GM12878 (cell line): ENCODE results near the gene CERCAM. TPM values are rescaled to one million over a fixed set of nuclear protein-coding genes. Genes with fewer than 3 reads are reported as not detected.
"Not testable (repeated sequence)": the region's sequence is repeated elsewhere in the genome, so short reads cannot be mapped to it uniquely, and the experiment has no call there.

Experiments used
- ATAC-seq: fragments of 200-7000 bp; cut with Tn5 transposase; 3 replicates; pipeline ENCODE4 v1.9.1; 2020; ENCODE audit warnings: mild to moderate bottlenecking, moderate library complexity
- BruUV-seq: library from RNA; stranded (reverse); fragments of 400-500 nt; replicated peaks from 2 replicates; lab custom pipeline; 2021; lab: Mats Ljungman, UMichigan
- CTCF ChIA-PET: fragments of 300-600 bp; sonication (Branson Sonifier 250); formaldehyde crosslinking; extraction: SDS; loops from one replicate; lab custom pipeline; 2021; ENCODE audit warnings: inconsistent platforms; lab: Yijun Ruan, JAX
- POLR2A ChIA-PET: fragments of 350-600 bp; formaldehyde crosslinking; extraction: SDS; loops from one replicate; lab custom pipeline; 2021; ENCODE audit warnings: inconsistent platforms; lab: Charles Lee
- RAD21 ChIA-PET: fragments of 300-600 bp; sonication (Branson Sonifier 250); formaldehyde crosslinking; loops from one replicate; lab custom pipeline; 2023; ENCODE audit warnings: antibody characterized with exemption; ENCODE audit not compliant: unreplicated experiment; lab: Charles Lee
- SMC1A ChIA-PET: fragments of 300-600 bp; sonication (Branson Sonifier 250); formaldehyde crosslinking; loops from one replicate; lab custom pipeline; 2023; ENCODE audit not compliant: unreplicated experiment, uncharacterized antibody; lab: Charles Lee
- DNase-seq: peaks from one replicate; pipeline ENCODE4 v3.0.0-alpha.2; 2011; ENCODE audit warnings: low read depth, low spot score
- FAIRE-seq: peaks from 3 replicates; lab custom pipeline; 2011; peaks lifted over from hg19 to GRCh38; lab: Jason Lieb, UNC
- H2AFZ ChIP-seq: 2 replicates; pipeline ENCODE4 v1.6.0; 2011; ENCODE audit warnings: low read depth, low read length, control low read depth; ENCODE audit not compliant: control insufficient read depth
- H3K27ac ChIP-seq: 2 replicates; pipeline ENCODE4 v1.5.1; 2011; ENCODE audit warnings: control low read depth; ENCODE audit not compliant: control insufficient read depth, insufficient read depth
- H3K27me3 ChIP-seq, 2 experiments: replicated peaks in 1 of 2; 2 replicates each; pipeline versions ENCODE4 v1.6.0 to v1.6.1; 2011; ENCODE audit warnings: low read length in 1 of 2; ENCODE audit not compliant: control insufficient read depth in 2 of 2, insufficient read depth in 2 of 2
- H3K36me3 ChIP-seq, 2 experiments: 2 replicates each; pipeline ENCODE4 v1.5.1; 2011; ENCODE audit warnings: low read length in 1 of 2; ENCODE audit not compliant: control insufficient read depth in 2 of 2, insufficient read depth in 2 of 2
- H3K4me1 ChIP-seq: 2 replicates; pipeline ENCODE4 v1.6.1; 2011; ENCODE audit warnings: mild to moderate bottlenecking, low read length, moderate library complexity, mixed read lengths; ENCODE audit not compliant: control insufficient read depth, insufficient read depth
- H3K4me2 ChIP-seq: 2 replicates; pipeline ENCODE4 v1.6.0; 2011; ENCODE audit warnings: control low read depth; ENCODE audit not compliant: control insufficient read depth, insufficient read depth
- H3K4me3 ChIP-seq: fragments of 200-600 bp; sonication (generic); 2 replicates; pipeline ENCODE4 v1.5.1; 2016
- H3K79me2 ChIP-seq: 2 replicates; pipeline ENCODE4 v1.6.0; 2011; ENCODE audit warnings: low read length; ENCODE audit not compliant: control insufficient read depth, insufficient read depth
- H3K9ac ChIP-seq: 2 replicates; pipeline ENCODE4 v1.8.0; 2011; ENCODE audit warnings: low read length, control low read depth, mixed read lengths; ENCODE audit not compliant: control insufficient read depth, insufficient read depth
- H3K9me3 ChIP-seq: replicated peaks from 3 replicates; pipeline ENCODE4 v1.5.1; 2011; ENCODE audit warnings: mild to moderate bottlenecking, low read length; ENCODE audit not compliant: control insufficient read depth, insufficient read depth
- H4K20me1 ChIP-seq: 2 replicates; pipeline ENCODE4 v1.6.0; 2011; ENCODE audit not compliant: control insufficient read depth, insufficient read depth
- ATF7 ChIP-seq: fragments of 450-650 bp; IDR thresholded peaks from 2 replicates; pipeline ENCODE4 v1.6.1; 2016; ENCODE audit warnings: low read depth, mild to moderate bottlenecking
- BACH1 ChIP-seq: fragments of 450-650 bp; IDR thresholded peaks from 2 replicates; pipeline ENCODE4 v1.6.1; 2017; ENCODE audit warnings: mild to moderate bottlenecking, borderline replicate concordance
- HCFC1 ChIP-seq: fragments of 150-350 bp; IDR thresholded peaks from 2 replicates; pipeline ENCODE4 v1.6.1; 2014; ENCODE audit warnings: low read length
- HDAC2 ChIP-seq: fragments of 200-600 bp; sonication (generic); IDR thresholded peaks from 2 replicates; pipeline ENCODE4 v1.6.1; 2017
- IKZF1 ChIP-seq: fragments of 450-650 bp; conservative IDR thresholded peaks from 2 replicates; pipeline ENCODE4 v1.6.1; 2017; ENCODE audit warnings: antibody characterized with exemption, mild to moderate bottlenecking
- POLR2AphosphoS5 ChIP-seq: IDR thresholded peaks from 2 replicates; pipeline ENCODE4 v1.6.1; 2011; ENCODE audit warnings: mild to moderate bottlenecking, low read length, inconsistent platforms
- RAD51 ChIP-seq: fragments of 450-650 bp; IDR thresholded peaks from 2 replicates; pipeline ENCODE4 v1.6.1; 2016; ENCODE audit warnings: moderate library complexity, mild to moderate bottlenecking, inconsistent platforms
- RB1 ChIP-seq: fragments of 450-650 bp; formaldehyde crosslinking; IDR thresholded peaks from 2 replicates; pipeline ENCODE4 v1.6.1; 2017; ENCODE audit warnings: mild to moderate bottlenecking, borderline replicate concordance
- RUNX3 ChIP-seq: IDR thresholded peaks from 2 replicates; pipeline ENCODE4 v1.6.1; 2012; ENCODE audit warnings: low read length, inconsistent platforms
- SIX5 ChIP-seq: IDR thresholded peaks from 2 replicates; pipeline ENCODE4 v1.6.1; 2011; ENCODE audit warnings: mild to moderate bottlenecking, low read depth, low read length, moderate library complexity; ENCODE audit not compliant: severe bottlenecking
- SMAD5 ChIP-seq: IDR thresholded peaks from 2 replicates; pipeline ENCODE4 v1.6.1; 2016; ENCODE audit warnings: antibody characterized with exemption, low read depth
- TAF1 ChIP-seq: IDR thresholded peaks from 2 replicates; pipeline ENCODE4 v1.6.1; 2011; ENCODE audit warnings: mild to moderate bottlenecking, low read depth, low read length, borderline replicate concordance
- TCF12 ChIP-seq: IDR thresholded peaks from 2 replicates; pipeline ENCODE4 v1.6.1; 2011; ENCODE audit warnings: low read depth, mild to moderate bottlenecking, low read length
- WRNIP1 ChIP-seq: IDR thresholded peaks from 2 replicates; pipeline ENCODE4 v1.6.1; 2011; ENCODE audit warnings: low read depth, low read length, improper control_type of control experiment, borderline replicate concordance
- WGBS: methylation state at CpG from one replicate; pipeline ENCODE4 v1.1.6; 2016; ENCODE audit warnings: low lambda C conversion rate; ENCODE audit not compliant: insufficient replicate concordance, insufficient coverage; ENCODE audit errors: missing lambda C conversion rate; 5-methylcytosine and 5-hydroxymethylcytosine counted together
- in situ Hi-C: fragments of 300-500 bp; cut with MboI; formaldehyde crosslinking; loops from 9 replicates; pipeline ENCODE4 v1.14.3; 2018; ENCODE audit warnings: mixed read lengths
- intact Hi-C: fragments of 100-400 bp; cut with micrococcal nuclease; formaldehyde crosslinking; loops from one replicate; pipeline ENCODE4 v1.14.2; 2022; ENCODE audit not compliant: unreplicated experiment
- polyA plus RNA-seq, 11 experiments: library from polyadenylated mRNA; depleted of rRNA in 4 of 11; unstranded in 6 of 11; stranded (reverse) in 5 of 11; fragments of >200 nt; fragmentation: Nextera tagmentation in 4 of 11; fragmentation: Illumina TruSeq in 1 of 11; extraction: Ambion mirVana in 4 of 11; extraction: Trizol in 1 of 11; gene quantifications; 1 replicate in 1 of 11; 2 replicates in 10 of 11; pipeline versions ENCODE4 v1.2.1 to v1.2.3, GENCODE V29; 2011 to 2016; ENCODE audit warnings: inconsistent platforms in 2 of 11, missing spikeins in 2 of 11, low read depth in 1 of 11
- total RNA-seq, 4 experiments: library from RNA; depleted of rRNA in 3 of 4; stranded (reverse); fragments of >200 nt in 3 of 4; fragmentation: Illumina TruSeq in 1 of 4; extraction: Trizol in 1 of 4; gene quantifications; 2 replicates each; pipeline versions ENCODE4 v1.2.1 to v1.2.3, GENCODE V29; 2013 to 2021

The CERCAM gene
- total and polyA plus RNA-seq, 10 of the 15 experiments (the other 5 are each of a cell fraction or from before 2014, with no cell fraction given): 0.05 to 6.7 (median 0.71) TPM

DNA sequence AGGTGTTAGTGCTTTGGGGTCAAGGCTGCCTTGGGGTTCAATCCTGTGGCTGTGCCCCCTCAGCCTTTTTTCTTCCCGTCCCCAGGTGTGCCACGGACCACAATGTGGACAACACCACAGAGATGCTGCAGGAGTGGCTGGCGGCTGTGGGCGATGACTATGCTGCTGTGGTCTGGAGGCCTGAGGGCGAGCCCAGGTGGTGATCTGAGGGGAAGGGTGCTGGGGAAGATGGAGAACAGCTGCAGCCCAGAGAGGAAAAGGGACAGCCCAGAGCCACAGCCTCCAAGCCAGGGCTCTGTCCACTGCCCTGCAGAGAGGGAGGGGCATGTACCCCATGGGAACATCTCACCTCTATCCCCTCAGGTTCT lies 2.1 kb downstream of the CERCAM start:
- CTCF ChIA-PET: interaction anchor here (0.7 to 1.5 kb wide), 3 partner anchors 16 to 34 kb away, joined by 3 to 5 read pairs (median 4); no protein-coding TSS in a partner anchor
- SMC1A ChIA-PET: interaction anchor here (0.5 kb wide), 1 partner anchor 82 kb away, joined by 3 read pairs; no protein-coding TSS in a partner anchor
- RAD21 ChIA-PET: no interaction called here
- no TSS peak for BruUV-seq
- FAIRE-seq (no peak), DNase-seq (no peak), ATAC-seq (no peak)
- Histone ChIP-seq H3K4me3 (no peak overlapping the region), H3K9ac (no peak overlapping the region), H3K4me2 (no peak overlapping the region), H3K4me1 (peaks cover 10% of the 10 kb centered on the region), H3K9me3 (no peaks in the 10 kb centered on the region), H3K27ac (no peak overlapping the region), H3K79me2 (no peaks in the 10 kb centered on the region), H3K36me3 (no peaks in the 10 kb centered on the region), H2AFZ (no peak overlapping the region), H4K20me1 (no peaks in the 10 kb centered on the region; the same call in 1 of the 2 replicates), H3K27me3 (peaks cover 7 to 9% of the 10 kb centered on the region in 2 experiments)
- 58% methylated on average over 5 of the region's 5 CpGs for WGBS
- intact Hi-C loops: no loop called here
- TF ChIP-seq RAD51 (no peak), HDAC2 (no peak), IKZF1 (no peak), HCFC1 (no peak), SMAD5 (no peak), TAF1 (no peak), SIX5 (no peak), TCF12 (no peak), WRNIP1 (no peak), BACH1 (no peak), POLR2AphosphoS5 (no peak), RB1 (no peak), RUNX3 (no peak), ATF7 (no peak)
- in situ Hi-C loops: no loop called here
- POLR2A ChIA-PET: no interaction called here

- not testable (repeated sequence) for H3K27ac ChIP-seq, FAIRE-seq
Observed at GRCh38 chr9:128423356-128423755, 2.7 kb downstream of the CERCAM start.

More at GRCh38 chr9:128423356-128423755, 2.7 kb downstream of the CERCAM start:
- BruUV-seq, H3K9ac ChIP-seq, H3K79me2 ChIP-seq, H2AFZ ChIP-seq, ATAC-seq, H3K4me3 ChIP-seq, H3K36me3 ChIP-seq, H4K20me1 ChIP-seq, intact Hi-C loops, H3K27me3 ChIP-seq, H3K4me1 ChIP-seq, POLR2A ChIA-PET, DNase-seq, RAD21 ChIA-PET, H3K4me2 ChIP-seq, in situ Hi-C loops, H3K9me3 ChIP-seq: not testable (repeated sequence)
- ChIA-PET CTCF (interaction anchor here (0.7 to 1.5 kb wide), 3 partner anchors 15 to 34 kb away, joined by 3 to 5 read pairs (median 4); no protein-coding TSS in a partner anchor), SMC1A (interaction anchor here (0.8 kb wide), 1 partner anchor 13 kb away, joined by 3 read pairs; no protein-coding TSS in a partner anchor)
- 67% methylated on average over 6 of the region's 6 CpGs for WGBS
